ENCODE results near the gene SLC25A23. TPM values are rescaled to one million over a fixed set of nuclear protein-coding genes. Genes with fewer than 3 reads are reported as not detected.

SLC25A23 gene
- total and polyA plus RNA-seq, 9 donors = 26.7 to 74.0 (median 43.8) TPM

DNA sequence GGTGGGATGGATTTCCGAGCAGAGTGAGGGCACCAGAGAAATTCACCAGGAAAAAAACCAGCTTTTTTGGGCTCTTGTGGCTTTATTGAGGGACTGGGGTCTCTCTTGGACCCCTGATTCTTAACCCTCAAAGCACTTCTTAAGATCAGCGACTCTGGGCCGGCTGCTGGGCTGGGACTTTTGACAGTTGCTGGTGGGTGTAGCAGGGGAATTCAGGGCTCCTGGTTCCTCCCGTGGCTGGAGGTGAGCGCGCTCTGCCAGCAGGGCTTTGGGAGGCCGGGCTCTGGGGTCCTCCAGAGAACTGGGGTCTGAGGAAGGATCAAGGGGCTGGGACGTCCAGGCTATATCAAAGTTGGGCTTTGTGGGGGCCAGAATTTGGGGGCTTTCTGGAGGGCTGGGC, 7.8 kb upstream of the SLC25A23 start:
- 66 to 78% (median 72%) methylated on average over 8 of the region's 8 CpGs for WGBS, 3 donors
- H3K4me1 ChIP-seq (ENCODE audit: insufficient read depth) = no peaks in the 10 kb centered on the region
- intact Hi-C loops (cut with DNase I) = no loop called here

DNA sequence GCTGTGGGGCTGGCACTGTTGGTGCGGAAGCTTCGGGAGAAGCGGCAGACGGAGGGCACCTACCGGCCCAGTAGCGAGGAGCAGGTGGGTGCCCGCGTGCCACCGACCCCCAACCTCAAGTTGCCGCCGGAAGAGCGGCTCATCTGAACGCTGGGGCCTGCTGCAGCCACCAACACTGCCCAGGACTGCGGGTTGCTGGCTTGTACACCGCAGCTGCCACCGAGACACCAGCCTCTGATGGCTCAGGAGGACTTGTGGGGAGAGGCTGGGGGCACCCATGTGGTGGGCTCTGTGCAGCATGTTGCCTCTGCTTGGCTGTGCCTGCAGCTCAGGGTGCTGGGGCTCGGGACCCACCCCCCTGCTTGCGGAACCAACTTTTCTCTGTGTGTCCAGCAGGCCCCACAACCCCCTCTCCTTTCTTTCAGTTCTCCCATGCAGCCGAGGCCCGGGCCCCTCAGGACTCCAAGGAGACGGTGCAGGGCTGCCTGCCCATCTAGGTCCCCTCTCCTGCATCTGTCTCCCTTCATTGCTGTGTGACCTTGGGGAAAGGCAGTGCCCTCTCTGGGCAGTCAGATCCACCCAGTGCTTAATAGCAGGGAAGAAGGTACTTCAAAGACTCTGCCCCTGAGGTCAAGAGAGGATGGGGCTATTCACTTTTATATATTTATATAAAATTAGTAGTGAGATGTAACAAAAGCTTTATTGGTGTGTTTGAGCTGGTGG, 7.1 kb upstream of the SLC25A23 start:
- Histone ChIP-seq H3K4me1 (ENCODE audit: insufficient read depth) (no peaks in the 10 kb centered on the region), H3K4me3 (no peak overlapping the region), H3K27ac (no peak overlapping the region), H3K9me3 (no peaks in the 10 kb centered on the region), H3K27me3 (no peaks in the 10 kb centered on the region), H3K36me3 (no peaks in the 10 kb centered on the region)
- DNase-seq = no peak
- TF ChIP-seq EP300 (IDR thresholded peaks at IDR 0.05) (no peak), POLR2A (IDR thresholded peaks at IDR 0.05) (no peak)
- TF ChIP-seq, protein P1, sequence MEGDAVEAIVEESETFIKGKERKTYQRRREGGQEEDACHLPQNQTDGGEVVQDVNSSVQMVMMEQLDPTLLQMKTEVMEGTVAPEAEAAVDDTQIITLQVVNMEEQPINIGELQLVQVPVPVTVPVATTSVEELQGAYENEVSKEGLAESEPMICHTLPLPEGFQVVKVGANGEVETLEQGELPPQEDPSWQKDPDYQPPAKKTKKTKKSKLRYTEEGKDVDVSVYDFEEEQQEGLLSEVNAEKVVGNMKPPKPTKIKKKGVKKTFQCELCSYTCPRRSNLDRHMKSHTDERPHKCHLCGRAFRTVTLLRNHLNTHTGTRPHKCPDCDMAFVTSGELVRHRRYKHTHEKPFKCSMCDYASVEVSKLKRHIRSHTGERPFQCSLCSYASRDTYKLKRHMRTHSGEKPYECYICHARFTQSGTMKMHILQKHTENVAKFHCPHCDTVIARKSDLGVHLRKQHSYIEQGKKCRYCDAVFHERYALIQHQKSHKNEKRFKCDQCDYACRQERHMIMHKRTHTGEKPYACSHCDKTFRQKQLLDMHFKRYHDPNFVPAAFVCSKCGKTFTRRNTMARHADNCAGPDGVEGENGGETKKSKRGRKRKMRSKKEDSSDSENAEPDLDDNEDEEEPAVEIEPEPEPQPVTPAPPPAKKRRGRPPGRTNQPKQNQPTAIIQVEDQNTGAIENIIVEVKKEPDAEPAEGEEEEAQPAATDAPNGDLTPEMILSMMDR (IDR thresholded peaks at IDR 0.05) = no peak
- intact Hi-C loops (cut with DNase I) = no loop called here
- WGBS, 3 donors = 87 to 89% (median 89%) methylated on average over 21 of the region's 21 CpGs

More for the DNA sequence above, 7.8 kb upstream of the SLC25A23 start:
- no peak for TF ChIP-seq POLR2A (IDR thresholded peaks at IDR 0.05)
- Histone ChIP-seq H3K27me3 (no peaks in the 10 kb centered on the region), H3K4me3 (no peak overlapping the region), H3K9me3 (no peaks in the 10 kb centered on the region), H3K36me3 (no peaks in the 10 kb centered on the region), H3K27ac (no peak overlapping the region)
- DNase-seq = no peak

DNA sequence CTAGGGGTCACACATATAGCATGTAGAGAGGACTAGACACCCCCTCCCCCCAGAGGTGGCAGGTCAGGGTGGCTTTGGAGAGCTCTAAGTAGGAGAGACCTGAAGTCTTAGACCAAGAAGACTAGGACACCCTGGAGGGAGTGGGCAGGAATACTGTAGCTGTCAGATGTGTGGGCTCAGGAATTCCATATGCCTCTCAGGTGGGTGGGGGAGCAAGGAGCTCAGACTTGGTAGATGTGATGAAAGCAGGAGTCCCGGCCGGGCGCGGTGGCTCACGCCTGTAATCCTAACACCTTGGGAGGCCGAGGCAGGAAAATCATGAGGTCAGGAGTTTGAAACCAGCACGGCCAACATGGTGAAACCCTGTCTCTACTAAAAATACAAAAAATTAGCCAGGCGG, 6.1 kb upstream of the SLC25A23 start:
- no peaks in the 10 kb centered on the region for H3K36me3 ChIP-seq
- no peak overlapping the region for H3K4me3 ChIP-seq
- H3K27me3 ChIP-seq = no peaks in the 10 kb centered on the region
- no peak for DNase-seq
- 89 to 92% (median 90%) methylated on average over 8 of the region's 8 CpGs for WGBS, 3 donors
- H3K4me1 ChIP-seq (ENCODE audit: insufficient read depth) = peaks cover under 1% of the 10 kb centered on the region
- intact Hi-C loops (cut with DNase I) = no loop called here
- no peak for TF ChIP-seq EP300 (IDR thresholded peaks at IDR 0.05)
- no peaks in the 10 kb centered on the region for H3K9me3 ChIP-seq
- H3K27ac ChIP-seq = no peak overlapping the region

DNA sequence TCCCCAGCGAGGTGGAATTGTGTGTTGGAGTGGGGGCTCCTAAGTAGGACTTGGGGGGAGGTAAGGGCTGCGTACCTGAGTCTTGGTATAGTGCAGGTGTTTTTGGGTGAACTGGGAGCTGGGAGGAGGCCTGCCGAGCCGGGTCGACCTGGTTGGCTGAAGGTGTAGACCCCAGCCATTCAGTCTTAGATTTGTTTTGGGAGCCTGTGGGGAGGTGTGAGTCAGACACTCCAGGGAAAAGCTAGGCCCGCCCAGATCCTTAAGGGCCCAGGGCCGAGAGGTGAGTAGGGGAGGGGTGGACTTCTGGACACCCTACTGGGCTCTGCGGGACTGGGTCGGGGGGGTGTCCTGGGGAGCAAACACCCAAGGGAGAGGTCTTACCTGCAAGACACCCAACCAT, 5.4 kb upstream of the SLC25A23 start:
- DNase-seq = no peak
- Histone ChIP-seq H3K36me3 (no peaks in the 10 kb centered on the region), H3K4me3 (peak overlapping the region; percentile 31), H3K27ac (no peak overlapping the region), H3K4me1 (ENCODE audit: insufficient read depth) (peaks cover 1% of the 10 kb centered on the region), H3K27me3 (no peaks in the 10 kb centered on the region), H3K9me3 (no peaks in the 10 kb centered on the region)
- TF ChIP-seq EP300 (IDR thresholded peaks at IDR 0.05) = no peak
- TF ChIP-seq, protein P1 (IDR thresholded peaks at IDR 0.05) = no peak
- 34 to 48% (median 47%) methylated on average over 9 of the region's 9 CpGs for WGBS, 3 donors
- intact Hi-C loops (cut with DNase I) = no loop called here

DNA sequence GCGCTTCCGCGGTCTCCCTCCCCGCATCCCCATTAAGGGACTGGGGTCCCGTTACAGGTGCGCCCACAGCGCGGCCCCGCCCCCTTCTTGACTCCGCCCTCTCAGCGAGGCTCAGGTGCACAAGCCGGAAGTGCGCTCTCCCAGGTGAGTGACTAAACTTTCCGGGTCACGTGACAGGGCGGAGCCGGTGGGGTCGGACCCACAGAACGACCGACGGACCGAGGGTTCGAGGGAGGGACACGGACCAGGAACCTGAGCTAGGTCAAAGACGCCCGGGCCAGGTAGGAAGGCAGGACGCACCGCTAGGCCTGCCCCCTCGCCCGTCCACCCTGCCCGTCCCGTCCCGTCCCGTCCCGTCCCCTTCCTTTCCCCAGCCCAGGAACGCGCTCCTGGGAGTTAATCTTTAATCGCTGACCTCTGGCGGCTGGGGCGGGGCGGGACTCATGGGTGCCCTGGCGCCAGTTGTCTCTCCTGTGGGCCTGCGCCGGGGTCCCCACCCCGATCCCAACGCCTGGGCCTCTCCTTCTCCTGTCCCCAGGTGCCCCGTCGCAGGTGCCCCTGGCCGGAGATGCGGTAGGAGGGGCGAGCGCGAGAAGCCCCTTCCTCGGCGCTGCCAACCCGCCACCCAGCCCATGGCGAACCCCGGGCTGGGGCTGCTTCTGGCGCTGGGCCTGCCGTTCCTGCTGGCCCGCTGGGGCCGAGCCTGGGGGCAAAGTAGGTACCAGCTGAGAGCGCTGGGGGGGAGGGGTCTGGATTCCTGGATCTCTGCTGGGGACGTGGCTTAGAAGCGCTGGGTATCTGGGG, 4.7 kb upstream of the SLC25A23 start, which contains the start of gene CRB3:
Gene CRB3 (plus strand): TSS at position 202 of the 804 bp plus-strand sequence. CDS start 431 bp downstream, at position 633.
- intact Hi-C loops (cut with DNase I) = no loop called here
- TF ChIP-seq, protein P1 (IDR thresholded peaks at IDR 0.05) = no peak
- TF ChIP-seq EP300 (IDR thresholded peaks at IDR 0.05) (no peak), POLR2A (IDR thresholded peaks at IDR 0.05) (no peak)
- Histone ChIP-seq H3K27me3 (no peaks in the 10 kb centered on the region), H3K4me3 (peak within 1 kb of the TSS; percentile 31), H3K27ac (no peak within 1 kb of the TSS), H3K9me3 (no peaks in the 10 kb centered on the region), H3K4me1 (ENCODE audit: insufficient read depth) (peaks cover 1% of the 10 kb centered on the region), H3K36me3 (no peaks in the 10 kb centered on the region)
- WGBS, 3 donors = 4 to 5% (median 5%) methylated on average over 44 to 65 of the region's 65 CpGs
- DNase-seq = peak in 2 of 5 donors; percentile 31 to 42

Data from ovary (tissue), 9 donors.